ENCODE data around the gene SLC15A4. TPM values are rescaled to one million over a fixed set of nuclear protein-coding genes. Genes with fewer than 3 reads are reported as not detected.

SLC15A4 gene
- total RNA-seq, 1 donor from 2014 or later, result 34.0 TPM

DNA sequence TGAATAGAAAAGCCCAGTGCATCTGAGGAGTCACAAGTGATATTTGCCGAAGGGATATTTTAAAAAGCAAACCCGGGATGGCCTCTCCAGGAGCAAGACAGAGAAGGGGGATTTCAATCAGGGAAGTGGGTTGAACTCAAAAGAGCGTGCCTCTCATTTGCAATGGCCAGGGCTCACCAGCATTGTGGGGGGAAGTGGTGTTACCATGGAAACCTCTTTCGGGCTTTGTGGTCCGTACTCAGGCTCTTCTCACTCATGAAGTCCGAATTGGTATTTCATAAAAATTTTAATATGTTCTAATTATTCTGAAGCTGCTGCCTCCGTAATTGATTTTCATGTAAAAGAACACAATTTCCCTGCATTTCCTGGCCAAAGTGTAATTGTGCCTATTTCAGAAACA lies 79.8 kb downstream of the SLC15A4 start:
- DNase-seq (ENCODE audit: low spot score), result no peak
- Mint-ChIP-seq H3K9me3 (ENCODE audit: low read depth) (peaks cover 7% of the 10 kb centered on the region), H3K27ac (ENCODE audit: unreplicated experiment) (no peak overlapping the region), H3K4me3 (ENCODE audit: unreplicated experiment) (no peak overlapping the region), H3K36me3 (ENCODE audit: low read depth) (no peaks in the 10 kb centered on the region), H3K27me3 (ENCODE audit: low read depth) (peaks cover 1% of the 10 kb centered on the region), H3K4me1 (ENCODE audit: low read depth) (no peaks in the 10 kb centered on the region)
- TF ChIP-seq, protein P1, sequence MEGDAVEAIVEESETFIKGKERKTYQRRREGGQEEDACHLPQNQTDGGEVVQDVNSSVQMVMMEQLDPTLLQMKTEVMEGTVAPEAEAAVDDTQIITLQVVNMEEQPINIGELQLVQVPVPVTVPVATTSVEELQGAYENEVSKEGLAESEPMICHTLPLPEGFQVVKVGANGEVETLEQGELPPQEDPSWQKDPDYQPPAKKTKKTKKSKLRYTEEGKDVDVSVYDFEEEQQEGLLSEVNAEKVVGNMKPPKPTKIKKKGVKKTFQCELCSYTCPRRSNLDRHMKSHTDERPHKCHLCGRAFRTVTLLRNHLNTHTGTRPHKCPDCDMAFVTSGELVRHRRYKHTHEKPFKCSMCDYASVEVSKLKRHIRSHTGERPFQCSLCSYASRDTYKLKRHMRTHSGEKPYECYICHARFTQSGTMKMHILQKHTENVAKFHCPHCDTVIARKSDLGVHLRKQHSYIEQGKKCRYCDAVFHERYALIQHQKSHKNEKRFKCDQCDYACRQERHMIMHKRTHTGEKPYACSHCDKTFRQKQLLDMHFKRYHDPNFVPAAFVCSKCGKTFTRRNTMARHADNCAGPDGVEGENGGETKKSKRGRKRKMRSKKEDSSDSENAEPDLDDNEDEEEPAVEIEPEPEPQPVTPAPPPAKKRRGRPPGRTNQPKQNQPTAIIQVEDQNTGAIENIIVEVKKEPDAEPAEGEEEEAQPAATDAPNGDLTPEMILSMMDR (IDR thresholded peaks at IDR 0.05), result no peak

Other genes starting within 250 kb of the SLC15A4 start
- gene GLT1D1, start 29.5 kb upstream of the SLC15A4 start, total RNA-seq, result 0.22 to 0.44 TPM (median 0.27 TPM) in 3 replicates

All from chondrocyte (in vitro differentiated cells).